ACC112 (cell line): ENCODE data around the gene HBD.

Source experiments
- H2AFZ ChIP-seq: fragments of 200-600 bp; sonication (generic); one replicate; pipeline ENCODE4 v1.6.0; 2017; ENCODE audit warnings: antibody characterized with exemption, low read length; ENCODE audit not compliant: unreplicated experiment
- H3K27ac ChIP-seq: fragments of 200-600 bp; sonication (generic); 2 replicates; pipeline ENCODE4 v1.5.1; 2014; ENCODE audit warnings: low read depth, mild to moderate bottlenecking, antibody characterized with exemption, low read length, moderate library complexity
- H3K27me3 ChIP-seq: fragments of 200-600 bp; sonication (generic); 2 replicates; pipeline ENCODE4 v1.6.1; 2014; ENCODE audit warnings: mild to moderate bottlenecking, antibody characterized with exemption, low read length, moderate library complexity, mixed read lengths; ENCODE audit not compliant: insufficient read depth
- H3K36me3 ChIP-seq: fragments of 200-600 bp; sonication (generic); 2 replicates; pipeline ENCODE4 v1.6.1; 2016; ENCODE audit warnings: mild to moderate bottlenecking, antibody characterized with exemption, low read length, moderate library complexity, mixed read lengths; ENCODE audit not compliant: insufficient read depth
- H3K4me1 ChIP-seq: fragments of 200-600 bp; sonication (generic); one replicate; pipeline ENCODE4 v1.6.1; 2016; ENCODE audit warnings: low read length, mixed read lengths; ENCODE audit not compliant: insufficient read depth, unreplicated experiment, control insufficient read depth
- H3K4me3 ChIP-seq: fragments of 200-600 bp; sonication (generic); 2 replicates; pipeline ENCODE4 v1.5.1; 2014; ENCODE audit warnings: mild to moderate bottlenecking, low read depth, low read length
- H3K79me2 ChIP-seq: fragments of 200-600 bp; sonication (generic); one replicate; pipeline ENCODE4 v1.6.0; 2016; ENCODE audit warnings: low read length; ENCODE audit not compliant: control insufficient read depth, unreplicated experiment, insufficient read depth

HBD gene

GRCh38 chr11:5243816-5244180 lies 9.5 kb upstream of the HBD start:
- Histone ChIP-seq H3K79me2 (no peaks in the 10 kb centered on the region), H3K27ac (no peak overlapping the region), H3K4me3 (no peak overlapping the region), H3K27me3 (0 out of 2 replicates have a peak, but pooled peaks cover 3% of the 10 kb centered on the region), H3K4me1 (no peaks in the 10 kb centered on the region), H2AFZ (no peak overlapping the region), H3K36me3 (no peaks in the 10 kb centered on the region)

DNA sequence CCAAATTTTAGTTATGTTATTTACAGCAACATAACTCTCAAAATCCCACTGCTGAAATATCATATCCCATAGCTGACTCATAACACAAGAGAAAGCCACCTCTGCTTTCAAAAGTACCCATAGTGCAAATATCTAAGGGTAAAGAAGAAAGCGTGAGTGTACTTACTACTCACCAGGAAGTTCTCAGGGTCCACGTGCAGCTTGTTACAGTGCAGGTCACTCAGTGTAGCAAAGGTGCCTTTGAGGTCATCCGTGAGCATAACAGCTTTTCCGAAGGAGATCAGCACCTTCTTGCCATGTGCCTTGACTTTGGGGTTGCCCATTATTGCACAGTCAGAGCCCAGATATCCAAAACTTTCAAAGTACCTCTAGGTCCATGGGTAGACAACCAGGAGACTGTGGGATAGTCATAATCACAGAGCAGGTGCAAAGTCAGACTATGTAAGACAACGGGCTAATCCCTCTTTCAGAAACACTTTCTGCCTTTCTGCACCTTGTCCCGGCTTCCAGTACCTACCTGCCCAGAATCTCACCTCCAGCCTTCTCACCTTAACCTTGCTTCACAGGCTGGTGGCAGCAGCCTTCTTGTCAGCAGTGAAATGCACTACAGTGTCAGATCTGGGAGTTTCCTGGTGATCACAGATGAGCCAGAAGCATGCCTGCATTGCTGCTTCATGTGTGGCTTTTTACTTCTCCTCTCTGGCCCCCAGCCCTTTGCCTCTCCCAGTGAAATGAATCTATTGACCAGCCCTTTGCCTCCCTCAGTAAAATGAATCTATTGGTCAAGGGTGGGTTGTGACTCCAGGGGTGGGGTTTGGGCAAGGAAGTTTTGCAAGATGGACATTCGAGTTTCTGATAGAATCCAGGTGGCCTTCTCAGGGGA lies 8.9 kb upstream of the HBD start:
- no peak overlapping the region for H2AFZ ChIP-seq
- no peak overlapping the region for H3K27ac ChIP-seq
- H3K36me3 ChIP-seq = no peaks in the 10 kb centered on the region
- H3K4me1 ChIP-seq = no peaks in the 10 kb centered on the region
- H3K27me3 ChIP-seq = 0 out of 2 replicates have a peak, but pooled peaks cover 3% of the 10 kb centered on the region
- H3K79me2 ChIP-seq = no peaks in the 10 kb centered on the region
- no peak overlapping the region for H3K4me3 ChIP-seq

- H3K27me3 ChIP-seq = 0 out of 2 replicates have a peak, but pooled peaks cover 3% of the 10 kb centered on the region
- no peaks in the 10 kb centered on the region for H3K36me3 ChIP-seq
- no peak overlapping the region for H3K27ac ChIP-seq
- no peaks in the 10 kb centered on the region for H3K4me1 ChIP-seq
- no peak overlapping the region for H3K4me3 ChIP-seq
- no peak overlapping the region for H2AFZ ChIP-seq
- no peaks in the 10 kb centered on the region for H3K79me2 ChIP-seq
Measured at GRCh38 chr11:5242208-5242607, 7.9 kb upstream of the HBD start.

- H3K4me1 ChIP-seq = no peaks in the 10 kb centered on the region
- H2AFZ ChIP-seq = no peak overlapping the region
- no peaks in the 10 kb centered on the region for H3K36me3 ChIP-seq
- no peak overlapping the region for H3K27ac ChIP-seq
- 0 out of 2 replicates have a peak, but pooled peaks cover 3% of the 10 kb centered on the region for H3K27me3 ChIP-seq
- H3K79me2 ChIP-seq = no peaks in the 10 kb centered on the region
- no peak overlapping the region for H3K4me3 ChIP-seq
Measured at GRCh38 chr11:5241458-5241857, 7.2 kb upstream of the HBD start.

DNA sequence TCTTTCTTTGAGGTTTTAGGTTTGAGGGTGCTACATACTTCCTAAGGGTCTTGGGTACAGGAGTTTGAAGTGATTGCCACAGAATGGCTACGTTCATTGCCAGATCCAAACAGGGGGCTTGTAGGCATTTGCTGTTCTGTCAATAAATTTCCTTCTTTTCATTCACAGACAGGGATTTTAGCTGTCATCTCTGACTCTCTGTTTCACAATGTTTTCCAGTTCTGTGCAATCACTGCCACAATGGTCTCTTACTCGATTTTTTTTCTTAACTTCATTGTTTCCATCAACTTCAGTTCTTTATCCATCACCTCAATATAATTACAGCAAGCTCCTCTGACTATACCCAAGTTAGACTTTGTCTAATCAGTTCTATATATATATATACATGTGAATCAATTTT lies 6.2 kb upstream of the HBD start:
- H3K4me1 ChIP-seq = no peaks in the 10 kb centered on the region
- no peak overlapping the region for H2AFZ ChIP-seq
- no peak overlapping the region for H3K4me3 ChIP-seq
- H3K27me3 ChIP-seq = 0 out of 2 replicates have a peak, but pooled peaks cover 3% of the 10 kb centered on the region
- H3K79me2 ChIP-seq = no peaks in the 10 kb centered on the region
- no peaks in the 10 kb centered on the region for H3K36me3 ChIP-seq
- no peak overlapping the region for H3K27ac ChIP-seq

DNA sequence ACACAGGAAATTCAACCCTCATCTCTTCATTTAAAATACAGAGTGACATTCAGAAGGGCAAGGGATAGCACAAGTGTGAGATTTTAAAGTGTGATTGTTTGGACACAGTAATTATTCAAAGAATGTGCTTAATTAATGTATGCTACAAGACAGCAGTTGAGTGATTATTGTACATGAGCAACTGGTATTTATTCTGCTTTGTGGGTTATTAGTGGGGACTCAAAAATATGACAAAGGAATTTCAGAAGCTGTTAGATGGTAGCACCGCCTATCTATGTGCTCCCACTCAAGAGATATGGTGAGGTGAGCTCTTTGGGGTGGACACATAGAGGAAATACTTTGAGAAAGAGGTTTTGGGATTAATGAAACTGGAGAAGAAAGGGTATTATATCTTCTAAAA lies 5.8 kb upstream of the HBD start:
- H3K27me3 ChIP-seq = 0 out of 2 replicates have a peak, but pooled peaks cover under 1% of the 10 kb centered on the region
- H2AFZ ChIP-seq = no peak overlapping the region
- H3K79me2 ChIP-seq = no peaks in the 10 kb centered on the region
- no peak overlapping the region for H3K4me3 ChIP-seq
- H3K36me3 ChIP-seq = no peaks in the 10 kb centered on the region
- H3K27ac ChIP-seq = no peak overlapping the region
- H3K4me1 ChIP-seq = no peaks in the 10 kb centered on the region

DNA sequence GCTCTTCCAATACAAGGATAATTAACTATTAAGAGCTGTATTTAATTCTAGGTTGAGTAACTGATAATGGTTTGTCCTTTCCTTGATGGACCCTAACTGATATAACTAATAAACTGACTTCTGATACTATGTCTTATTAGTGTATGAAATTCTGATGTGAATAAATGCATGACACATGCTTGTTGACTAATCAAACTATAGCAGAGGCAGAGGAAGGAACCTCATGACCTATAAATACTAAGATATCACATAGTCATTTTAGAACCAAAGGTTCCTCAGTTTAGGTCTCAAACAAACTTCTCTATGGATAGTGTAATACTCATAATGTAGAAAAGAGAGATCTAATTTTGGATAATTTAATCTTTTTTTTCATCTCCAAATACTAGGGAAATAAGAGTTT lies 4.8 kb upstream of the HBD start:
- Histone ChIP-seq H3K79me2 (no peaks in the 10 kb centered on the region), H2AFZ (no peak overlapping the region), H3K4me3 (no peak overlapping the region), H3K4me1 (no peaks in the 10 kb centered on the region), H3K27me3 (no peaks in the 10 kb centered on the region), H3K27ac (no peak overlapping the region), H3K36me3 (no peaks in the 10 kb centered on the region)

DNA sequence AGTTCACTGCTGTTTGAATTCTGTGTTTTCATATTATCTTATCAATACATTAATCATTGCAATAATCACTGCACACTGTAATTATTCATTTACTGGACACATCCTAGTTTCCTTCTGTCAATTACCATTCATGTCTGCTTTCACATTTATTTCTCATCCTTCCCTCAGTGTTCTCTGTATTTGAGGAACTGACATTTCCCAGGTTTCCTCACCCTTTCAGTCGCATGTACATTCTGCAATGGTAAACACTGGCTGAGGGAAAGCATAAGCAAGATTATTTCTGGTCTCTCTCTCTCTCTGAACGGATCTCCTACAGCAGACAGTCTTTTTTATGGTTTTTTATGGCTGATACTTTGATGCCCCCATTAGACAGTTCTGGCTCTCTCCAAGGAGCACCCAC lies 4.2 kb upstream of the HBD start:
- Histone ChIP-seq H3K4me1 (no peaks in the 10 kb centered on the region), H3K36me3 (no peaks in the 10 kb centered on the region), H3K4me3 (no peak overlapping the region)

DNA sequence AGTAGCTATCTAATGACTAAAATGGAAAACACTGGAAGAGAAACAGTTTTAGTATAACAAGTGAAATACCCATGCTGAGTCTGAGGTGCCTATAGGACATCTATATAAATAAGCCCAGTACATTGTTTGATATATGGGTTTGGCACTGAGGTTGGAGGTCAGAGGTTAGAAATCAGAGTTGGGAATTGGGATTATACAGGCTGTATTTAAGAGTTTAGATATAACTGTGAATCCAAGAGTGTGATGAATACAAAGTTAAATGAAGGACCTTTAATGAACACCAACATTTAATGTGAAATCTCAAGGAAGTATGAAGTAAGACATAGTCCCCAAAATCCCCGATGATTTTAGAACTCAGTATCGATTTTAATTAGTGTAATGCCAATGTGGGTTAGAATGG lies 3.1 kb upstream of the HBD start:
- no peak overlapping the region for H3K4me3 ChIP-seq
- H2AFZ ChIP-seq = no peak overlapping the region
- no peak overlapping the region for H3K27ac ChIP-seq
- H3K27me3 ChIP-seq = no peaks in the 10 kb centered on the region
- no peaks in the 10 kb centered on the region for H3K4me1 ChIP-seq
- no peaks in the 10 kb centered on the region for H3K79me2 ChIP-seq
- H3K36me3 ChIP-seq = no peaks in the 10 kb centered on the region

More for the DNA sequence above, 4.2 kb upstream of the HBD start:
- Histone ChIP-seq H3K27me3 (no peaks in the 10 kb centered on the region), H3K79me2 (no peaks in the 10 kb centered on the region), H2AFZ (no peak overlapping the region), H3K27ac (no peak overlapping the region)

- H3K4me3 ChIP-seq = no peak overlapping the region
- no peaks in the 10 kb centered on the region for H3K4me1 ChIP-seq
- no peaks in the 10 kb centered on the region for H3K27me3 ChIP-seq
- H3K27ac ChIP-seq = no peak overlapping the region
- no peaks in the 10 kb centered on the region for H3K36me3 ChIP-seq
- no peak overlapping the region for H2AFZ ChIP-seq
- no peaks in the 10 kb centered on the region for H3K79me2 ChIP-seq
Measured at GRCh38 chr11:5235364-5236095, 1.2 kb upstream of the HBD start.

- Histone ChIP-seq H2AFZ (no peak overlapping the region), H3K27ac (no peak overlapping the region), H3K4me3 (no peak overlapping the region), H3K36me3 (no peaks in the 10 kb centered on the region), H3K4me1 (no peaks in the 10 kb centered on the region), H3K27me3 (no peaks in the 10 kb centered on the region), H3K79me2 (no peaks in the 10 kb centered on the region)
Measured at GRCh38 chr11:5233307-5233706, 976 bp downstream of the HBD start.
